Measurements from ENCODE around the gene TMED1. TPM values are rescaled to one million over a fixed set of nuclear protein-coding genes. Genes with fewer than 3 reads are reported as not detected.

Gene TMED1
- total and polyA plus RNA-seq, 9 of the 15 experiments (the other 6 are each of a cell fraction or from before 2014, with no cell fraction given) = 0.86 to 30.2 (median 23.5) TPM

GRCh38 chr19:10858204-10858828 lies 22.3 kb upstream of the TMED1 start (continued):
- TF ChIP-seq TAF1 (IDR thresholded peaks at IDR 0.05; ENCODE audit: control insufficient read depth, extremely low read depth, insufficient read depth, low read length, severe bottlenecking) (no peak), ZBTB7A (IDR thresholded peaks at IDR 0.05; ENCODE audit: borderline replicate concordance, control insufficient read depth, low read depth, low read length) (peak; percentile 97), HLTF (IDR thresholded peaks at IDR 0.05) (no peak), CREB3 (tag; conservative IDR thresholded peaks at IDR 0.05; ENCODE audit: low read depth) (no peak), RCOR1 (IDR thresholded peaks at IDR 0.05; ENCODE audit: borderline replicate concordance in 1 of 2, low read depth in 2 of 2, low read length in 2 of 2) (peak in 1 of 2 experiments; percentile 8; a peak in 1 of 4 replicates), SETDB1 (IDR thresholded peaks at IDR 0.05; ENCODE audit: low read length) (no peak), ARID2 (IDR thresholded peaks at IDR 0.05) (no peak), CHD2 (IDR thresholded peaks at IDR 0.05; ENCODE audit: low read depth, low read length) (no peak), ZNF384 (IDR thresholded peaks at IDR 0.05; ENCODE audit: low read depth, low read length) (peak; percentile 85), ZNF764 (CRISPR knock-in tag; IDR thresholded peaks at IDR 0.05; ENCODE audit: low read depth) (0 out of 2 replicates have a peak, but pooled peaks have one; percentile 52), SMC3 (conservative IDR thresholded peaks at IDR 0.05; ENCODE audit: insufficient read depth, low read depth, low read length) (peak; percentile 57), KLF10 (CRISPR knock-in tag; IDR thresholded peaks at IDR 0.05) (no peak), ZNF121 (CRISPR knock-in tag; conservative IDR thresholded peaks at IDR 0.05) (no peak), MYC (IDR thresholded peaks at IDR 0.05; ENCODE audit: low read depth, low read length) (no peak), MYC (CRISPR knock-in tag; IDR thresholded peaks at IDR 0.05; ENCODE audit: borderline replicate concordance, low read depth) (no peak), NFATC3 (IDR thresholded peaks at IDR 0.05) (no peak), CEBPG (CRISPR knock-in tag; IDR thresholded peaks at IDR 0.05) (no peak), CEBPG (tag; conservative IDR thresholded peaks at IDR 0.05 in 1 of 2, IDR thresholded peaks at IDR 0.05 in 1 of 2) (no peak)
- TF ChIP-seq, protein P1, sequence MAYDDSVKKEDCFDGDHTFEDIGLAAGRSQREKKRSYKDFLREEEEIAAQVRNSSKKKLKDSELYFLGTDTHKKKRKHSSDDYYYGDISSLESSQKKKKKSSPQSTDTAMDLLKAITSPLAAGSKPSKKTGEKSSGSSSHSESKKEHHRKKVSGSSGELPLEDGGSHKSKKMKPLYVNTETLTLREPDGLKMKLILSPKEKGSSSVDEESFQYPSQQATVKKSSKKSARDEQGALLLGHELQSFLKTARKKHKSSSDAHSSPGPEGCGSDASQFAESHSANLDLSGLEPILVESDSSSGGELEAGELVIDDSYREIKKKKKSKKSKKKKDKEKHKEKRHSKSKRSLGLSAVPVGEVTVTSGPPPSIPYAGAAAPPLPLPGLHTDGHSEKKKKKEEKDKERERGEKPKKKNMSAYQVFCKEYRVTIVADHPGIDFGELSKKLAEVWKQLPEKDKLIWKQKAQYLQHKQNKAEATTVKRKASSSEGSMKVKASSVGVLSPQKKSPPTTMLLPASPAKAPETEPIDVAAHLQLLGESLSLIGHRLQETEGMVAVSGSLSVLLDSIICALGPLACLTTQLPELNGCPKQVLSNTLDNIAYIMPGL (CRISPR knock-in tag; IDR thresholded peaks at IDR 0.05) = no peak
- TF ChIP-seq, protein P2, sequence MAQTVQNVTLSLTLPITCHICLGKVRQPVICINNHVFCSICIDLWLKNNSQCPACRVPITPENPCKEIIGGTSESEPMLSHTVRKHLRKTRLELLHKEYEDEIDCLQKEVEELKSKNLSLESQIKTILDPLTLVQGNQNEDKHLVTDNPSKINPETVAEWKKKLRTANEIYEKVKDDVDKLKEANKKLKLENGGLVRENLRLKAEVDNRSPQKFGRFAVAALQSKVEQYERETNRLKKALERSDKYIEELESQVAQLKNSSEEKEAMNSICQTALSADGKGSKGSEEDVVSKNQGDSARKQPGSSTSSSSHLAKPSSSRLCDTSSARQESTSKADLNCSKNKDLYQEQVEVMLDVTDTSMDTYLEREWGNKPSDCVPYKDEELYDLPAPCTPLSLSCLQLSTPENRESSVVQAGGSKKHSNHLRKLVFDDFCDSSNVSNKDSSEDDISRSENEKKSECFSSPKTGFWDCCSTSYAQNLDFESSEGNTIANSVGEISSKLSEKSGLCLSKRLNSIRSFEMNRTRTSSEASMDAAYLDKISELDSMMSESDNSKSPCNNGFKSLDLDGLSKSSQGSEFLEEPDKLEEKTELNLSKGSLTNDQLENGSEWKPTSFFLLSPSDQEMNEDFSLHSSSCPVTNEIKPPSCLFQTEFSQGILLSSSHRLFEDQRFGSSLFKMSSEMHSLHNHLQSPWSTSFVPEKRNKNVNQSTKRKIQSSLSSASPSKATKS (CRISPR knock-in tag; IDR thresholded peaks at IDR 0.05) = no peak
- TF ChIP-seq, protein P3, sequence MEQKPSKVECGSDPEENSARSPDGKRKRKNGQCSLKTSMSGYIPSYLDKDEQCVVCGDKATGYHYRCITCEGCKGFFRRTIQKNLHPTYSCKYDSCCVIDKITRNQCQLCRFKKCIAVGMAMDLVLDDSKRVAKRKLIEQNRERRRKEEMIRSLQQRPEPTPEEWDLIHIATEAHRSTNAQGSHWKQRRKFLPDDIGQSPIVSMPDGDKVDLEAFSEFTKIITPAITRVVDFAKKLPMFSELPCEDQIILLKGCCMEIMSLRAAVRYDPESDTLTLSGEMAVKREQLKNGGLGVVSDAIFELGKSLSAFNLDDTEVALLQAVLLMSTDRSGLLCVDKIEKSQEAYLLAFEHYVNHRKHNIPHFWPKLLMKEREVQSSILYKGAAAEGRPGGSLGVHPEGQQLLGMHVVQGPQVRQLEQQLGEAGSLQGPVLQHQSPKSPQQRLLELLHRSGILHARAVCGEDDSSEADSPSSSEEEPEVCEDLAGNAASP (IDR thresholded peaks at IDR 0.05) = no peak

Data from K562 (cell line).